K562 (cell line): Measurements from ENCODE around the gene GPR171. TPM values are rescaled to one million over a fixed set of nuclear protein-coding genes. Genes with fewer than 3 reads are reported as not detected.

ENCODE experiments used
- ATAC-seq: fragments of 200-7000 bp; cut with Tn5 transposase; 3 replicates; pipeline ENCODE4 v1.9.1; 2020; ENCODE audit warnings: moderate library complexity
- BruUV-seq: library from RNA; stranded (reverse); fragments of 400-500 nt; replicated peaks from 2 replicates; lab custom pipeline; 2021; lab: Mats Ljungman, UMichigan
- CTCF ChIA-PET: fragments of 300-600 bp; formaldehyde crosslinking; extraction: SDS; loops from one replicate; lab custom pipeline; 2021; ENCODE audit warnings: low intra/inter-chr PET ratio; lab: Yijun Ruan, JAX
- POLR2A ChIA-PET: fragments of 300-600, 350-650 bp; sonication (Branson Sonifier 250); formaldehyde crosslinking; extraction: SDS; loops from one replicate; lab custom pipeline; 2021; ENCODE audit warnings: antibody characterized with exemption, inconsistent platforms; lab: Yijun Ruan, JAX
- DNase-seq, 4 experiments: peaks; one replicate each; pipeline versions ENCODE4 v3.0.0 to v3.0.0-alpha.2; 2011 to 2018; ENCODE audit warnings: low spot score in 3 of 4, mixed read lengths in 3 of 4; ENCODE audit errors: extremely low read depth in 1 of 4
- FAIRE-seq: peaks from 2 replicates; lab custom pipeline; 2011; peaks lifted over from hg19 to GRCh38; lab: Jason Lieb, UNC
- H2AFZ ChIP-seq: 2 replicates; pipeline ENCODE4 v1.6.0; 2011; ENCODE audit warnings: low read depth, low read length, control low read depth, inconsistent platforms
- H3K27ac ChIP-seq: fragments of 200-600 bp; 3 replicates; pipeline ENCODE4 v1.8.0; 2011; ENCODE audit warnings: low read depth, mild to moderate bottlenecking, control low read depth, inconsistent platforms, low read length, moderate library complexity, mixed read lengths; ENCODE audit errors: extremely low read depth
- H3K27me3 ChIP-seq, 2 experiments: fragments of 300-600 bp in 1 of 2; 2 replicates in 1 of 2; 3 replicates in 1 of 2; pipeline versions ENCODE4 v1.6.0 to v1.8.0; 2011; ENCODE audit warnings: inconsistent platforms in 2 of 2, low read length in 2 of 2, mild to moderate bottlenecking in 1 of 2, mixed read lengths in 1 of 2, moderate library complexity in 1 of 2; ENCODE audit not compliant: control insufficient read depth in 2 of 2, insufficient read depth in 2 of 2
- H3K36me3 ChIP-seq: fragments of 300-600 bp; 3 replicates; pipeline ENCODE4 v1.8.0; 2011; ENCODE audit warnings: mild to moderate bottlenecking, low read length, inconsistent platforms; ENCODE audit not compliant: control insufficient read depth, insufficient read depth
- H3K4me1 ChIP-seq, 2 experiments: fragments of 200-600 bp in 1 of 2; replicated peaks in 1 of 2; 2 replicates in 1 of 2; 3 replicates in 1 of 2; pipeline versions ENCODE4 v1.5.1 to v1.8.0; 2011; ENCODE audit warnings: inconsistent platforms in 2 of 2, low read length in 2 of 2, mild to moderate bottlenecking in 1 of 2, mixed read lengths in 1 of 2, moderate library complexity in 1 of 2; ENCODE audit not compliant: control insufficient read depth in 2 of 2, insufficient read depth in 2 of 2
- H3K4me2 ChIP-seq: 2 replicates; pipeline ENCODE4 v1.6.1; 2011; ENCODE audit warnings: low read length, control low read depth, inconsistent platforms, mixed read lengths; ENCODE audit not compliant: insufficient read depth
- H3K4me3 ChIP-seq: fragments of 200-600 bp; sonication (generic), shearing (Covaris generic); 2 replicates; pipeline ENCODE4 v1.5.1; 2016; ENCODE audit warnings: control low read depth, inconsistent platforms
- H3K79me2 ChIP-seq: fragments of 200-600 bp; 3 replicates; pipeline ENCODE4 v1.8.0; 2011; ENCODE audit warnings: low read length, inconsistent platforms; ENCODE audit not compliant: control insufficient read depth, insufficient read depth
- H3K9ac ChIP-seq, 2 experiments: 2 replicates each; pipeline versions ENCODE4 v1.6.0 to v1.6.1; 2011; ENCODE audit warnings: low read depth in 2 of 2, low read length in 2 of 2, control low read depth in 1 of 2, inconsistent platforms in 1 of 2, mild to moderate bottlenecking in 1 of 2, mixed read lengths in 1 of 2; ENCODE audit not compliant: insufficient read depth in 1 of 2
- H3K9me1 ChIP-seq: one replicate; pipeline ENCODE4 v1.6.0; 2011; ENCODE audit warnings: inconsistent platforms, mild to moderate bottlenecking, low read length, moderate library complexity; ENCODE audit not compliant: control insufficient read depth, insufficient read depth
- H3K9me3 ChIP-seq: replicated peaks from 2 replicates; pipeline ENCODE4 v1.5.1; 2011; ENCODE audit warnings: low read depth, low read length, inconsistent platforms; ENCODE audit not compliant: control insufficient read depth, insufficient read depth
- H4K20me1 ChIP-seq: replicated peaks from 2 replicates; pipeline ENCODE4 v1.6.1; 2011; ENCODE audit warnings: low read length, inconsistent platforms, mixed read lengths; ENCODE audit not compliant: control insufficient read depth, insufficient read depth
- GTF3C2 ChIP-seq: IDR thresholded peaks from 3 replicates; pipeline ENCODE4 v1.6.1; 2011; ENCODE audit warnings: borderline replicate concordance, mild to moderate bottlenecking, moderate library complexity; ENCODE audit not compliant: insufficient read length; ENCODE audit errors: extremely low read depth
- NFRKB ChIP-seq: fragments of 450-650 bp; IDR thresholded peaks from 2 replicates; pipeline ENCODE4 v1.6.1; 2016; ENCODE audit warnings: low read depth
- PRDM10 ChIP-seq: fragments of 450-650 bp; IDR thresholded peaks from 2 replicates; pipeline ENCODE4 v1.6.1; 2018; ENCODE audit not compliant: partially characterized antibody
- WGBS: fragments of 100-300 bp; shearing (Covaris generic); methylation state at CpG from one replicate; pipeline ENCODE4 v1.1.6; 2016; ENCODE audit warnings: low coverage, mixed read lengths; ENCODE audit not compliant: insufficient coverage; ENCODE audit errors: missing lambda C conversion rate; 5-methylcytosine and 5-hydroxymethylcytosine counted together
- in situ Hi-C: fragments of 300-500 bp; cut with MboI; formaldehyde crosslinking; loops from 4 replicates; pipeline ENCODE4 v1.15.0; 2018; ENCODE audit warnings: inconsistent platforms, mixed read lengths
- intact Hi-C: fragments of 100-400 bp; cut with micrococcal nuclease; formaldehyde crosslinking; loops from 2 replicates; pipeline ENCODE4 v1.14.2; 2022
- polyA plus RNA-seq, 8 experiments: library from polyadenylated mRNA; depleted of rRNA in 4 of 8; stranded (reverse) in 5 of 8; unstranded in 3 of 8; fragments of >200 nt; fragmentation: Nextera tagmentation in 2 of 8; fragmentation: Illumina TruSeq in 1 of 8; extraction: Ambion mirVana in 2 of 8; extraction: Trizol in 1 of 8; gene quantifications; 2 replicates each; pipeline versions ENCODE4 v1.2.1 to v1.2.3, GENCODE V29; 2011 to 2014; ENCODE audit warnings: inconsistent platforms in 1 of 8, missing spikeins in 1 of 8
- total RNA-seq, 7 experiments: library from RNA; depleted of rRNA in 6 of 7; stranded (reverse); fragments of >200 nt in 6 of 7; fragmentation: Illumina TruSeq in 2 of 7; extraction: Trizol in 2 of 7; gene quantifications; 2 replicates each; pipeline versions ENCODE4 v1.2.1 to v1.2.3, GENCODE V29; 2011 to 2021; ENCODE audit warnings: low replicate concordance in 1 of 7

The GPR171 gene
- total and polyA plus RNA-seq, 9 of the 15 experiments (the other 6 are each of a cell fraction or from before 2014, with no cell fraction given) = not detected

- Histone ChIP-seq H3K36me3 (no peaks in the 10 kb centered on the region), H3K9me3 (no peaks in the 10 kb centered on the region), H3K4me1 (no peaks in the 10 kb centered on the region), H3K27me3 (peaks cover 5 to 7% of the 10 kb centered on the region in 2 experiments; a peak in 2 of 5 replicates), H3K9ac (no peak overlapping the region), H3K9me1 (peaks cover 3% of the 10 kb centered on the region), H3K4me3 (no peak overlapping the region), H3K27ac (no peak overlapping the region), H4K20me1 (no peaks in the 10 kb centered on the region), H3K4me2 (no peak overlapping the region), H3K79me2 (no peaks in the 10 kb centered on the region), H2AFZ (no peak overlapping the region)
- DNase-seq = no peak
- ATAC-seq = no peak
- 0% methylated on average over 9 of the region's 9 CpGs for WGBS
- no peak for TF ChIP-seq PRDM10
- no peak for TF ChIP-seq NFRKB
- no peak for TF ChIP-seq GTF3C2
- POLR2A ChIA-PET = interaction anchor here (0.8 kb wide), 1 partner anchor 69 kb away, joined by 4 read pairs; no protein-coding TSS in a partner anchor
- BruUV-seq = no TSS peak
- CTCF ChIA-PET = no interaction called here
- FAIRE-seq = no peak
- in situ Hi-C loops = loop anchor here (25.0 kb wide), 1 partner anchor 612 kb away; no protein-coding TSS in a partner anchor
- intact Hi-C loops = no loop called here
Observed at GRCh38 chr3:151225040-151225975, 22.3 kb upstream of the GPR171 start.
